Hematopoietic multipotent progenitor cell treated with erythropoietin and hydrocortisone succinate and interleukin-3 and kit ligand, for 6 days (in vitro differentiated cells): ENCODE data around the gene FAM131C.
"Not testable (repeated sequence)": the region's sequence is repeated elsewhere in the genome, so short reads cannot be mapped to it uniquely, and the experiment has no call there.

ENCODE experiments used
- DNase-seq: peaks from one replicate; pipeline ENCODE4 v3.0.0-alpha.2; 2015

The FAM131C gene

DNA sequence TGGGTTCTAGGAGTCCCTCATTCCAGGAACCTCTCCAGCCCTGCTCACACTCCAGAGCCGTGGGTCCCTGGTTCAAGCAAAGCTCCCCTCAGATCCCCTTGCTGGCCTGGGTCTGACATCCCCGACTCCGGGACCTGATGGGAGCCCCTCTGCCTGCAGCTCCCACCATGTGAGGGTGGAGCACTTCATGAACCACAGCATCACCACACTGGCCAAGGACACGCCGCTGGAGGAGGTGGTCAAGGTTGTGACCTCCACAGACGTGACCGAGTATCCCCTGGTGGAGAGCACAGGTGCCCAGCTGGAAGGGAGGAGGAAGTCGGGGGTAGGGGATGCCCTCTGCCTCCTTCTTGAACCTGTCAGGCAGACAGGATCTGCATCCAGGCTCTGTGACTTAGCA lies 41.9 kb downstream of the FAM131C start:
- DNase-seq = no peak

DNA sequence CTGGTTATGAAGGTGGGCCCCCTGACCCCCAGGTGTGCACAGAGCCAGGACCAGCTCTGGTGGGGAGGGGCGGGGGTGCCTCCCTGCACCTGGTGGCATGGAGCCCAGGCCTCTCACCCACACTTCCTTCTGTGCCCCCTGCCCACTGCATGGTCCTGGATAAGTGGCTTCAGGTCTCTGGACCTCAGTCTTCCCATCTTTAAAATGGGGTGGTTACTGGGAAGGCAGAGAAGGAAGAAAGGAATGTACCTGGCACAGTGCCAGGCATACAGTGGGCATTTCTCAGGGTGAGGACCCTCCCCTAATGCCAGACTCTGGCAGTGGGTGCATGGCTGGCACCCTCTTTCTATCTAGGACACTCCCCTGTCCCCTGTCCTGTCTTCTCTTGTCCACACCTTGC lies 44.2 kb downstream of the FAM131C start:
- no peak for DNase-seq

DNA sequence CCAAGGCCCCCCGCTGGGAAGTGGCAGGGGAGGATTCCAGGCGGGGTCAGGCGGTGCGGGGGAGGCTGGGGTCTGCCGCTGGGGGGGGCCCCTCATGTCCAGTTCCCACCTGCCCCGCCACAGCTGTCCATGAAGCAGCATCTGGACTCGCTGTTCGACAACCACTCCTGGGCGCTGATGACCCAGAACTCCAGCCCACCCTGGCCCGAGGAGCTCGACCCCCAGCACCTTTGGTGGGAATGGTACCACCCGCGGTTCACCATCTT lies 44.5 kb downstream of the FAM131C start:
- not testable (repeated sequence) for DNase-seq

DNA sequence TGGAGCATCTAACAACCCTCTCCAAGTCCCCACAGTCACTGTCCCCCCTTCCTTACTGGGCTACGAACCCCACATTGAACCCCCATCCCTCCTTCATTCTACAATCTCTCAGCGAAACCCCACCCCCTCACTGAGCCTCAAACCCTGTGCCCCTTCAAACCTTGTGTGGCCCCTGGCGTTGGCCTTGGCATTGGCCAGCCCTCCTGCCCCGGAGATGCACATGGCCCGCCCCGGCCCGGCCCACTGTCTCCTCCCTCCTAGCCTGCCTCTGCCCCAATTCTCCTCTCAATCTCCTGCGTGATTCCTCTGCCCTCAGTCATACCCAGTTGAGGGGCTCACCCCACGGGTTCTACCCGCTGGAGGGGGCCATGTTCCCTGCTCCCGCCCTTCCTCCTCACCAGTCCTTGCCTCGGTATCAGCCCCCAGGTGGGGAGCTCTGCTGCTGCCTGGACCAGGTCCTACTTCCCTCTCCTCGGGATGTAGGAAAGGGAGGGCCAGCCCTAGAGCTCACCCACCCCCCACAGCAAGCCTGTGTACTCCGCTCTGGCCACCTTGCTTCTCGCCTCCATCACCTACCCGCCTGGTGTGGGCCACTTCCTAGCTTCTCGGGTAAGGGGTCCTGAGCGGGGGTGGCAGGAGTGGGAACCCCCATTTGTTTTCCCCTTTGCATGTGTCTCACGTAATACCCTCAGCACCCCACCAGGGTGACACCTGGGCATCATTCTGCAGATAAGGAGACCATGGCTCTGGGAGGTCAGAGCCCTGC lies 45.0 kb downstream of the FAM131C start:
- DNase-seq = no peak

DNA sequence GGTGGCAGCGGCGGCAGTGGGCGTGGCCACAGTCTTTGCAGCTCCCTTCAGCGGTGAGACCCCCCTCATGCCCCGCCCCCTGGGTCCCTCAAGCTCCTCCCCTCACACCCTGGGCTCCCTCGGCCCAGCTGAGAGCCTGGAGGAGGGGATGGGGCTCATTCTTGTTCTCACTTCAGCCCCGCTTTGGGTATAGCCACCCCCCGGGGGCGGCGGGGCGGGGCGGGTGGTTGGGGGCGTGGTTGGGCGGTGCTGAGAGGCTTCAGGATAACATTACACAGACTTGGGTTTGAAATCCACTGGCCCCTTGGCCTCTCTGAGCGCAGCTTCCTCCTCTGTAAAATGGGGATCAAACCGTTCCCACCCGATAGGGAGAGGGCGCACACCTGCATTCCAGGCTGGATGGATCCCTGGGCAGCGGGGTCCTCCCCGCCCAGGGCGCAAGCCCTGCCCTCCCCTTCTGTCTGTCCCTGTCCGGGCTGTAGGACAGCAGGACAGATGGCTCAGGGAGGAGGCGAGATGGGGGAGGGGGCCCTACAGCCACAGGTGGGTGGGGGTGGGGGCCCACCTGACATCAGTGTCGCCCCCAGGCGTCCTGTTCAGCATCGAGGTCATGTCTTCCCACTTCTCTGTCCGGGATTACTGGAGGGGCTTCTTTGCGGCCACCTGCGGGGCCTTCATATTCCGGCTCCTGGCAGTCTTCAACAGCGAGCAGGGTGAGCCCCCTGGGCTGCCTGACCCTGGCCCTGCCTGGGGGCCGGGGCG lies 46.5 kb downstream of the FAM131C start:
- DNase-seq = peak; percentile 50

DNA sequence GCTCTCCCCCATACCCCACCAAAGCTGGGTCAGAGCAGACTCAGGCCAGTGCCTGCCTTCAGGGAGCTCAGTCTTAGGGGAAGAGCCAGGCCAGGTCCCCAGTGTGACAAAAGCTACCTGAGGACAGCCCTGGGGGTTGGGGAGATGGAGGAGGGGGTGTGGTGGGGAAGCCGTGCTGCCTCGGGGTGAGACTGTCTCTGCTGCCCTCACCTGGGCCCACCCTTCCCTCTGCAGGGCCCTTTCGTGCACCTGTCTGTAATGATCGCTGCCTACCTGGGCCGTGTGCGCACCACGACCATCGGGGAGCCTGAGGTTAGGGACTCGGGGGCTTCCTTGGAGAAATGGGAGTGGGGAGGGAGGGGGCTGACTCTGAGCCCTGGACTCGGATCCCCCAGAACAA lies 47.1 kb downstream of the FAM131C start:
- not testable (repeated sequence) for DNase-seq

DNA sequence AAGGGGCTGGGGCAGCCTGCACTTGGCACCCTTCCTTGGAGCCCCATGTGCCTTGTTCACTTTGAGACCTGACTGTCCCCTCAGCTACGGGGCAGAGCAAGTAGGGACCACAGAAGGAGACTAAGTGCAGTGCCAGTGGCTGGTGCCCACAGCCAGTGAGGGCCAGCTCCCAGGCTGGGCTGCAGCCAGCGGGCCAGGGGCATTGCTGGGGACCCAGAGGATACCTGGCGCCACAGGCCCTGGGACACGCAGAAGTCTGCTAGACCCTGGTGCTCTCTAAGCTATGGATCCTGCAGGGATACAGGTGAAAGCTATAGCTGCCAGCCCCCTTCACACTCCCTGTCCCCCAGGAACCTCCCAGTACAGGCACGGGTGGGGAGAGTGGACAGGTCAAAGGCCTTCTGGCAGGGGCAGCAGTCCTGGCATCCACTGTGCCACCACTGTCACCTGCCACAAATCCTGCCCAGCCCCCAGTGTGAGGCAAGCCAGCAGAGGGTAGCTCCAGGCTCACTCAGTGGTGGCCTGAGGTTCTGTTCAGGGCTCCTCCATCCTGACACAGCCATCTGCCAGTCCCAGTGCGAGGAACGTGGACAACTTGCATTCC lies 50.3 kb downstream of the FAM131C start:
- no peak for DNase-seq

DNA sequence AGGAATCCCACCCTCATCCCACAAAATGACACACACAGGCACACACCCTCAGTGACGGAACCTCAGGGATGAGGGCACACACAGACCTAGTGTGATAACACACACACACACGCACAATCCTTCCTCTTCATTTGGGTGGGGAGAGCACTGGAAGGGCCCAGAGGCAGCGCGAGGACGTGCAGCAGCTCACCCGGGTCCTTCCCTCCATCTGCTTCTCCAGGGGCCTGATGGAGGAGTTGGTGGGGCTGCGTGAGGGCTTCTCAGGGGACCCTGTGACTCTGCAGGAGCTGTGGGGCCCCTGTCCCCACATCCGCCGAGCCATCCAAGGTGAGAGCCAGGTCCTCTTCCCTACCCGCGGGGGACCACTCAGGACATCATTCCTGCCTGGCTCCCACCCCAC lies 51.1 kb downstream of the FAM131C start:
- no peak for DNase-seq

DNA sequence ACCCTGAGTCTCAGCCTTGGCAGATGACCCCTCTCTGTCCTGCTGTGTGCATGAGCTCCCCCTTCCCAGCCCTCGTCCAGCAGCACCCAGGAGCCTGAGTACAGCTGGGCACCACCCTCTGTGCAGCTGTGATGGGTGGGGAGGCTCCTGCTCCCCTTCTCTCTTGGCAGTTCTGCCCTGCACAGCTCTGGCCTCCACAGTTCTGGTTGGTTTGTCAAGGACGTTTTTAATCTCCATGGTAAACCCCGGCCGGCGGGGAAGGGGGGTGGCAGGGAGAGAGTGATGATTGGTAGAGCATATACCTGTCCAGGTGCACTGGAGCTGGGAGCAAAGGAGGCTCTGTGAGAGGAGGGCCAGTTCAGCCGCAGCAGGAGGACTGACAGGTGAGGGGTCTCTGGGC lies 51.8 kb downstream of the FAM131C start, which contains the start of gene CLCNKA:
TSS of gene CLCNKA (plus strand) at position 356 of the 400 bp plus-strand sequence. CDS start 584 bp downstream, outside the sequence.
- DNase-seq = no peak

DNA sequence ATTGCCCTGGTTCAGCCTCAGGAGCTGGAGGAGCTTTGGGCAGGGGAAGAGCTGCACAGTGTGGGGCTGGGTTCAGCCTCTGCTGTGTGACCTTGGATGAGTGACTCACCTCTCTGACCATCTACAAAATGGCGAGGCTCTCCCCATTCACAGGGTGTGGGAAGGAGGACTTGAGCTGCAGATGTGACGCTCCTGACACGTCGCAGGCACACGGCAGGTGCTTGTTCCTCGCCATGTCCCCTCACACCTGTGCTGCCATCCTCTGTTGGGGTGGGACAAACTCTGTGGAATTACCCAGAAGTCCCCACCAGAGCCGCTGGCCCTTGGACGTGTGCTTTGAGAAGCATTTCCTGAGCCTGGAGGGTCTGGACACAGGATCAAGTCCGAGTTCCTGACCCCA lies 52.6 kb downstream of the FAM131C start:
- not testable (repeated sequence) for DNase-seq

DNA sequence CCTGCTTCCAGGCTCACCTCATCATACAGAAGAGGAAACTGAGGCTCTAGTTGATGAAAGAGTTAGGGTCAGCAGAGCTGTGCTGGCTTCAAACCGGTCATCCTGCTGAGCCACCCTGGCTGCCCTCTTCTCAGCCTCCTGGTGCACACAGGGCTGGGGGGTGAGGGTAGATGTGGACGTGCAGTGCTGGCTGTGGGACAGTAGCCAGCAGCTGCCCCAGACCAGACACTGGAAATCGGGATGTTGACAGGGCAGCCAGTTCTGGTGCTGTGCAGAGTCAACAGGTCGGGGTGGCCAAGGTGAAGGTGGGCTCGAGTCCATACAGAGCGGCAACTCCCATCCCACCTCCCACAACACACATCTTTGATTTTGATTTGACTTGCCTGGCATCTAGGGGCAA lies 53.1 kb downstream of the FAM131C start:
- no peak for DNase-seq

DNA sequence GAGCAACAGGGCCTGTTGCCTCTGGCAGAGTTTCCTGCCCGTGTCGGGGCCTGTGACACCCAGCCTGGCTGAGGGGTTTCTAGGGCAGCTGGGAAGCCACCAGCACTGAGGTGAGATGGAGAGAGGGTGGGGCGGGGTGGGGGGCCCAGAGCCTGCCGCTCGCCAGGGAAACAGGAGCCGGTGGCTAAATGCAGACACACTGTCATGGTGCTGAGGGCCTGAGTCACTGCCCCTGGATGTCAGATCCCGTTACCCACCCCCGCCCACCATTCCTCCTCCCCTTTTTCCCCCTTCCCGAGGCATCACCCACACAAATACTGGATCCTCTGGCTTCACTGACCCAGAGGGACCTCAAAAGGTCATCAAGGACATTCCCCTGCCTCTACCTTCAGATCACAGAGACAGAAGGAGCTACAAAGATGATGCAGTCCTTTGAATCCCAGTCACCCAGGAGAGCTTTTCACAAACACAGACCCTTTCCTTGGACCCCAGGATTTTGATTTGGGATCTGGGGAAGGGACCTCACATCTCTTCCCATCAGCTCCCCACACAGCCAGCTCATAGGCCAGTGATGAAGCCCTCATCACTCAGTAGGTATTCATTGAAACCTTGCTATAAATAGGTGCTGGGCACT lies 53.7 kb downstream of the FAM131C start:
- DNase-seq = no peak

DNA sequence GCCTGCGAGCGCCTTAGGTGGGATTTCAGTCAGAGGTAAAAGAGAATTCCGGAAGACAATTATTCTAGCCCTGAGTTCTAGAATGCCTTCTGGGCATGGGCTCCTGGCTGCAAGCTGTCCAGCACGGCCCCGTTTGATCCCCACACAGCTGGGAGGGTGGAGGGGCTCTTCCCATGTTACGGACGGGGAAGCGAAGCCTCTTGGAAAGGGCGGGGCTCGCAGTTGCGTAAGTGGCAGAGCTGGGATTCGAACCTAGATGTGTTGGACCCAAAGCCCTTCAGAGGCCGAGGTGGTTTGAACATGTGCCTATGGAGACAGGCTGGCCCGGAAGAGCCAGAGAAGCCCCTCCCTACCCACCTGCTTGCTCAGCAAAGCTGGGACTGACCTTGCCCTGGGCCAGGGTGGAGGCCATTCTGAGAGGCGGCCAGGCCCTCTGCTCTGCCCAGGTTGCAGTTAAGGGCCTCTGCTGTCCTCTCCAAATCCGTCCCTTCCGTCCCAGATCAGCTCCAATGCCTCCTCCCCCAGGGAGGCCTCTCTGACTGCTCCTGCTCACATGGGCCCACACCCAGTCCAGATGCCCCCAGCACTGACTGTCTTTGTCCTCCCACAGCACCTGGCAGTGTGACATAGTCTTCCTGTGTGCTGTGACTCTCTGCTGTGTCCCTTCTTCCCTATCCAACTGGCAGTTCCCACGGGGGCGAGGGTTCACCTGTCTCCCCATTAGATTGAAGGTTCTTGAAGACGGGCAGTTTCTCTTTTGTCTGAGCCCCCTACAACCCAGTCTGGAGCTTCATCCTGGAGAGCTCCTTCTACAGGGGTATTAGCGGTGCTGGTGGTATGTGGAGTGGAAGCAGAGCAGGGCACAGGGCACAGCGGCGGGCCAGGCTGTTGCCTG lies 54.5 kb downstream of the FAM131C start:
- DNase-seq = no peak

DNA sequence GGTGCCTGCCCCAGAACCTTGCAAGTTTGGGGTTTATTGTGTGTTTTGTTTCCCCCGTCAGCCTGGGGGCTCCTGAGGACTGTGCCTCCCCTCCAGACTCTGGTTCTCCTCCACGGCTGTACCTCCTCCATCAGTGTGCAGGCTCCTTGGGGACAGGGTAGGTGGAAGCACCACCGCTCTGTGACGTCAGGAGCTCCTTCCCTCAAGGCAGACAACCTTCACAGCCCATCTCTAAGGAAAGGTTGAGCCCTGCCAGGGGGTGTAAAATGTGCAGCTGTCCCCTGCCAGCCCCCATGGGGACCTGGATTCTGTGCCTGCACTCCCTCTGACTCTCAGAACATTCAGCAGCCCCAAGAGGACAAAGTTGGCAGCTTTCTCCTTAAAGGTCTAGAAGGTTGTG lies 55.1 kb downstream of the FAM131C start:
- DNase-seq = no peak

DNA sequence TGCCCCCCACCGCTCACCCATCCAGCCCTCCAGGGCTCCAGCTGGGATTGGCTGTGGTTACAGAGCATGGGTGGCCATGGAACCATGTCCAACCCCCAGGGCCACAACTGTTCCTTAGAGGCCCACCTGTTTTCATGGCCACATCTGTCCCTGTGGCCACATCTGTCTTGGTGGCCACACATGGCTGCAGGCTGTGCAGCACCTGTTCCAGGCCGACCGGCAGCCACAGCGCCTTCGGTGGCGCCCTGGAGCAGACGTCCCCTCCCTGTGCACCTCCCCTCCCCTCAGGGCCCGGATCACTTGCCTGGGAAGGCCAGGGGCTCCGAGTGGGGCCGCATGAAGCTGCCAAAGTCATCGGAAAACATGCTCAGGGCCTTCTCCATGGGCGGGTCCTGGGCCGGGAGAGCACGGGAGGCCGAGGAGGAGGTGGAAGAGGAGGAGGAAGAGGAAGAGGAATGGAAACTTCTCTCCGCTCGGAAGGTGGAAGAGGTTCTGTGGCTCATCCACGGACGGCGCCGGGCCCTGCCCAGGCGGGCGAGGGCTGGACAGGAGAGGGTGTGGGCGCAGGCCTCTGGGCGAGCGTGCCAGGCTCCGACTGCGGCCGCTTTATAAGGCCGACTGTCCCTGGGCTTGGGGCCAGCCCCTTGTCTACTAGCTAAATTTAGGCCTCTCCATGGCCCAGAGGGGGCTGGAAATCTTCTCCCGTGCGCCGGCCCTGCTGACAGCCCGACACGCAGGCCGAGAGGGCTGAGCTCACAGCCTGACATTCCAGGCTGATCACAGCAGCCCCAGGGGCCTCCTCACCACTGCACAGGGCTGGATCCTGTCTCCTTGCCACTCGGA lies 55.8 kb downstream of the FAM131C start, which contains the start of gene HSPB7:
TSS of gene HSPB7 (minus strand) at position 583 of the 843 bp plus-strand sequence. CDS start at position 503, 80 bp downstream.
- no peak for DNase-seq

DNA sequence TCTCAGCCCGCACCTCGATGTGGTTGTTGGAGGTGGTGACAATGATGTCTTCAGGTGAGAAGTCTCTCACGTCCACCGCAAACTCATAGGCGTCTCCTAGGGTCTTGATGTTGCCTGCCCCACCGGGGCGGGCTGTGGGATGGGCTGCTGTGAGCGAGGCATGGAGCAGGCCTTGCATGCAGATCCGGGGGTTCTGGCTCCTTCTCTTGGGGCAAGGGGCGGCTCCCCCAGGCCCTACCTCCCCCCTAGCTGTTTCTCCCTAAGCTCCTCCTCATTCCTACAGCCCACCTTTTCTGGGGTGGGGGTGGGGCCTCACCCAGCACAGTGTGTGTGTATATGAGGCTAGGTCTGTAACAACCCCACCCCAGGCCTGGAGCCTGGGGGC lies 56.4 kb downstream of the FAM131C start:
- no peak for DNase-seq

DNA sequence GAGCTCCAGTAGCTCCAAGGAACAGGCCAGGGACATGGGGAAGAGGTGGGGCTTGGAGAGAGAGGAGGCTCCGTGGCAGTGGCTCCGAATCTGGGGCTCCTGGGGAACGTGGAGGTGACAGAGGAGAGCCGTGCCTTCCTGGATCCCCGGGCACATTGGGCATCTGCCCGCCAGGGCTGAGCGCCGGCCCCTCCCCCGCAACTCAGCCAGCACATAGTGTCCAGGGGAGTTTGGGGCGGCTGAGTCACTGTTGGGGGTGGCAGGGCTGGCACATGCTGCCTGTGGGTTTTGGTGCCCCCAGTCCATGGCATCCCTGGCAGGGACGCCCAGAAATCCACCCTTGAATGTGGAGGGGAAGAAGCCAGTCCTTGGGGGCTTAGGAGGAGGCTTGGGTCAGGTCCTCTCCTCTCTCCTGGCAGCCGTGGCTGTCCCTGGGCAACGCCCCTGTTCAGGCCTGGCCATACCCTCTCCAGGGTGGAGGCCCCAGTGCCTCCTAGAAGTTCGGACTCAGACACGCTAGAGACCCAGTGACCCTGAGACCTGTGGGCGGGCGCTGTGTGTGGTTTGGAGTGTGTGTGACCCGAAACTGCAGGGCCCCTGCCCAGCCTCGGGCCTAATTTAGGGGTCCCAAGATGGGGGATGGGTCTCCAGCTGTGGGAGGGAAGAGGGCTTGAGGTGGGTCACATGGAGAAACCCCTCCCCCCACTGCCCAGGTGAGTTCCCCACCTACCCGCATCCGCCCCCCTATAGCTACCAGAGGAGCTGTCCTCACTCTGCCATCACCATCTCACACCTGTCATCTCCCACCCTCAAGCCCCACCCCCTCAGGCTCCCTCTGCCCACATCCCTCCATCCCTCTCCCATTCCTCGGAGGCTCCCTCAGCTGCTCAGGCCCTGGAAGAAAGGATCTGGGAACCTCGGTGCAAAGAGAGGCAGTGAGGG lies 57.2 kb downstream of the FAM131C start:
- DNase-seq = no peak

DNA sequence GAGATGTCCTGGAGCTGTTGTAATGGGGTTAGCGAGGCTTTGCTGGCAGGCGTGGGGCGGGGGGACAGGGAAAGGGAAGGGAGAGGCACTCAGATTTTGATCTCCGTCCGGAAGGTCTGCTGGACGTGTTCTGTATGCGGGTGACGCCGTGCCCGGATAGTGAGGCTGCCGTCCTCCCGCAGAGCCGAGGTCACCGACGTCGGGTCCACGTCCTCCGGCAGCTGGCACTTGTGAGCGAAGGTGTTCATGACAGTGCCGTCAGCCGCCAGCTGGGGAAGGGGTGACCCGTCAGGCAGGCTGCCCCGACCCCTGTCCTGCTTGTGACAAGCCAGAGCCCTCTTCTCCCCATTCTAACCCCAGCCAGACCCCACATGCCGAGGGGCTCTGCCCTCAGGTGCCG lies 58.0 kb downstream of the FAM131C start:
- DNase-seq = no peak

DNA sequence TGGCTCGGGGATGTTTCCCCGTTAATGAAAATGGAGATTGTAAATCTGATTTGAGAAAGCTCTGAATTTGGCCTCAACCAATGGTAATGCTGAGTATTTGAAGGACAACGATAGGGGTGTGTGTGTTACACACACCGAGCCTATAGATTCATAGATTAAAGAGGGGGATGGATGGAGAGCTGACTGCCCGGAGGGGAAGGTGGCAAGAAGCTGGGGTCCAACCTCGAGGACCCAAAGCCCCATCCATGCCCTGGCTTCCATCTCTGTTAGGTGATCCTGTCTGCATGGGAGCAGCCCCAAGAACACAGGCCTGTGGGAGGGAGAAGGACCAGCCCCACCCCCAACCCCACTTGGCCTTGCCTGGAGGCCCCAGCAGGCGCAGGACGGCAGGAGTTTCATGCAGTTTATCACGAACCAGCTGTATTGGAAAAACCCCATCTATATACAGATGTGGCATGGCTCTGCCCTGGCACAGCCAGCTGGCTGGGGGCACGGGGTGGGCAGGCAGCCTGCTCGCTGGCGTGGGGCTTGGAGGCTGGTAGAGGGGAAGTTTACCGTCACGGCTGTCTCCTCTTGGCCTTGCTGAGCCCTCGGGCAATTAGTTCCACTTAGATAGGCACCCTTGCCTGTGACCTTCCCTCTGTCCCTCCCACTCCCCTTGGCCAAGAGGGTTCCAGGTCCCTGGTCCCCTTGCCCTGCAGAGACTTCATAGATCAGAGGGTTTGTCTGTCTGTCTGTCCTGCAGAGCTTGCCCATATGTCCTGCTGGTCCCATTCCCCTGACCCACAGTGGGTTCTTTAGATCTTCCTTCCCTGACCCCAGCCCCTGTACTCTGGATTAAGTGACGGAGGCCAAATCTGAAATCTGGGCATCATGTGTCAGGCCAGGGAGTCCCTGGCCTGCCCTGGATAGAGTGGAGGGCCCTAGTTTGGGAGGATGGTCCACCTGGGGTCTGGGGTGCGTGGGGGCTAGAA lies 58.7 kb downstream of the FAM131C start:
- peak; percentile 56 for DNase-seq
